Subcutaneous adipose tissue (tissue), 4 donors: Measurements from ENCODE around the gene DNAJC18. TPM values are rescaled to one million over a fixed set of nuclear protein-coding genes. Genes with fewer than 3 reads are reported as not detected.

Experiments
- CTCF ChIP-seq: fragments of 450-650 bp; IDR thresholded peaks from one replicate; pipeline ENCODE4 v1.5.1; 2016; ENCODE audit warnings: low read depth, mild to moderate bottlenecking, control low read depth, antibody characterized with exemption, moderate library complexity
- total RNA-seq, 4 donors: library from RNA; depleted of rRNA; stranded (reverse); fragments of >200 nt; gene quantifications; one replicate each; pipeline ENCODE4 v1.1.0, GENCODE V29; 2016

Gene DNAJC18
- 1 to 10 TPM; 3.8 to 9.0 (median 4.4) TPM for total RNA-seq

- TF ChIP-seq CTCF = no peak
Observed at GRCh38 chr5:139439013-139439903, at the start of gene DNAJC18. TSS of gene DNAJC18 (minus strand) at chr5:139439525. CDS start at chr5:139439445, 80 bp downstream.

DNA sequence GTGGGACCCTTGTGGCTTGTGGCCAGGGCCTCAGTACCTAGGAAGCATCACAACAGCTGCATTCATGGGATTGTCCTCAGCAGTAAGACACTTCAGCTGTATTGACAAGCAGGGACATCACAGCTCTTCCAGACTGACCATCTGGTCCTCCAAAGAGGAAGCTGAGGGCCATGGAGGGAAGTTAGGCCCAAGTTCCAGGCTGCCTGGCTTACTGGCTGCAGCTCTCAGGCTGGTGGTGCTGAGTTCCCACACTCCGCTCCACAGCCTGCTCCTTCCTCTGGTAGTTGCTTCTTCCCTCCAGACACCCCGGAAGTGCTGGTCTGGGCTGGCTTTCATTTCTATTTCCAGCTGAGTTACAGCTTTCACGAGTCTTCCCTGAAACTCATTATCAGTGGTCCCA lies 48.9 kb upstream of the DNAJC18 start:
- no peak for TF ChIP-seq CTCF

DNA sequence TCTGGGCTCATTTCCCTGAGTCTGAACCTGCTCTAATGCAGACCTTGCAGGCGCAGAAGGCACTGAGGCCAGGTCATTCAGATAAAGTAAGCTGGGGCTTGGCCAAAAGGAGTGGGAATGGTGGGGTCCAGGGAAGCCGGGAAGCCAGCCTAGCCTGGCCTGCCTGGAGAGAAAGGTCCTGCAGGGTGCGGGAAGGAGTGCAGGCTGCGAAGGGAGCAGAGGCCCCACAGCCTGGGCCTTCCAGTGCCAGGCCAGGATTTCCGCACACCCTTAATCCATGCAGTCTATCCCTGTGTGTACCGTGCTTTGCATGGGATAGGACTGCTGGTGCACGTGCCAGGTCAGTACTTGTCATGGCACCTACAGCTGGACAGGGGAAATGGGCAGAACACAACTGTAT lies 46.9 kb upstream of the DNAJC18 start:
- TF ChIP-seq CTCF = no peak

- no peak for TF ChIP-seq CTCF
Observed at GRCh38 chr5:139482050-139482889, 42.9 kb upstream of the DNAJC18 start, which contains the start of gene STING1. TSS of gene STING1 (minus strand) at chr5:139482758. CDS start at chr5:139481704, 1,054 bp downstream.

DNA sequence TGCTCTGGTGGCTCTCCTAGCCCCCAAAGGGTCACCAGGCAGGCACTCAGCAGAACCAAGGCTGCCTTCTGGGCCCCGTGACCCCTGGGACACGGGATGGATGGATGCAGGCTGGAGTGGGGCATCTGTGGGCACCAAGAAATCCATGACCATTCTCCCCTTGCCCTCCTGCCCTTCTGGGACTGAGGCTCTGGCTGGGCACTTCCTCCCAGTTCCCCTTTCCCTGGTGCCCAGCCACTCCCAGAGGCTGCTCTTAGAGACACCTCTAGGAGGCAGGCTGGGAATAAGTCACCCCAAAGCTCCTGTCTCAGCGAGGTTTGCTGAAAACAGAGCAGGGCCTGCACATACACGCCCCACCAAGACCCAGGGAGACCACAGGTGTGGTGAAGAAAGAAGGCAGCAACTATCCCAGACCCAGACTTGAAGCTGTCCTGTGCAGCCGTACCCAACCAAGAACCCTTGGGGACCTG lies 42.3 kb upstream of the DNAJC18 start:
- no peak for TF ChIP-seq CTCF

DNA sequence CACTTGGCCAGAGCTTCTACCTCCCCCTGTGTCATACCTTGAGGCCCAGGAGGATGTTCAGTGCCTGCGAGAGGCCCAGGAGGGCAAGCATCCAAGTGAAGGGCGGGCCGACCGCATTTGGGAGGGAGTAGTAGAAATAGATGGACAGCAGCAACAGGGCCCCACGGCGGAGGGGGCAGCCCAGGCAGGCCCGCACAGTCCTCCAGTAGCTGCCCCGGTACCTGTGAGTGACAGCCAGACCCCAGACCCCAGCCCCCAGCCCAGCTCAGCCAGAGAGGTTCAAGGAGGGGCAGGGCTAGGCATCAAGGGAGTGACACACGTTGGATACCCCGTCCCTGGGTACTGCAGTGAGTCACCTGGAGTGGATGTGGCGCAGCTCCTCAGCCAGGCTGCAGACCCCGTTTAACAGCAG lies 41.8 kb upstream of the DNAJC18 start:
- no peak for TF ChIP-seq CTCF
